ENCODE measurements around the gene NUMB.
"Not testable (repeated sequence)": the region's sequence is repeated elsewhere in the genome, so short reads cannot be mapped to it uniquely, and the experiment has no call there.

Gene NUMB

GRCh38 chr14:73426877-73427276, 31.5 kb downstream of the NUMB start:
- H3K4me3 ChIP-seq (ENCODE audit: low read depth, low read length), result no peak overlapping the region
- no peak for DNase-seq (ENCODE audit: low read depth)
- no peak for TF ChIP-seq CTCF (IDR thresholded peaks at IDR 0.05; ENCODE audit: control insufficient read depth, extremely low read depth, insufficient read depth)

GRCh38 chr14:73424453-73424852, 33.9 kb downstream of the NUMB start:
- no peak for TF ChIP-seq CTCF (IDR thresholded peaks at IDR 0.05; ENCODE audit: control insufficient read depth, extremely low read depth, insufficient read depth)
- no peak for DNase-seq (ENCODE audit: low read depth)
- no peak overlapping the region for H3K4me3 ChIP-seq (ENCODE audit: low read depth, low read length)

GRCh38 chr14:73423092-73423491, 35.3 kb downstream of the NUMB start:
- H3K4me3 ChIP-seq (ENCODE audit: low read depth, low read length); DNase-seq (ENCODE audit: low read depth): not testable (repeated sequence)

GRCh38 chr14:73422515-73422914, 35.8 kb downstream of the NUMB start:
- DNase-seq (ENCODE audit: low read depth), result no peak
- no peak overlapping the region for H3K4me3 ChIP-seq (ENCODE audit: low read depth, low read length)

GRCh38 chr14:73418227-73418626, 40.1 kb downstream of the NUMB start:
- no peak for TF ChIP-seq CTCF (IDR thresholded peaks at IDR 0.05; ENCODE audit: control insufficient read depth, extremely low read depth, insufficient read depth)
- no peak for DNase-seq (ENCODE audit: low read depth)

More at GRCh38 chr14:73422515-73422914, 35.8 kb downstream of the NUMB start:
- TF ChIP-seq CTCF (IDR thresholded peaks at IDR 0.05; ENCODE audit: control insufficient read depth, extremely low read depth, insufficient read depth), result no peak

GRCh38 chr14:73406248-73406647, 52.1 kb downstream of the NUMB start:
- DNase-seq (ENCODE audit: low read depth); H3K4me3 ChIP-seq (ENCODE audit: low read depth, low read length): not testable (repeated sequence)

More at GRCh38 chr14:73418227-73418626, 40.1 kb downstream of the NUMB start:
- H3K4me3 ChIP-seq (ENCODE audit: low read depth, low read length), result no peak overlapping the region

- no peak for TF ChIP-seq CTCF (IDR thresholded peaks at IDR 0.05; ENCODE audit: control insufficient read depth, extremely low read depth, insufficient read depth)
- no peak overlapping the region for H3K4me3 ChIP-seq (ENCODE audit: low read depth, low read length)
- DNase-seq (ENCODE audit: low read depth), result no peak
Measured at GRCh38 chr14:73403181-73403752, 55.1 kb downstream of the NUMB start.

- no peak for TF ChIP-seq CTCF (IDR thresholded peaks at IDR 0.05; ENCODE audit: control insufficient read depth, extremely low read depth, insufficient read depth)
- H3K4me3 ChIP-seq (ENCODE audit: low read depth, low read length), result no peak overlapping the region
- DNase-seq (ENCODE audit: low read depth), result no peak
Measured at GRCh38 chr14:73402579-73402978, 55.8 kb downstream of the NUMB start.

Data from LNCaP clone FGC (cell line).